Panc1 (cell line): ENCODE measurements around the gene TBC1D22A. TPM values are rescaled to one million over a fixed set of nuclear protein-coding genes. Genes with fewer than 3 reads are reported as not detected.

Source experiments
- ATAC-seq: fragments of 200-7000 bp; cut with Tn5 transposase; 2 replicates; pipeline ENCODE4 v1.9.1; 2020; ENCODE audit warnings: mild to moderate bottlenecking, moderate library complexity
- BruUV-seq: library from RNA; stranded (reverse); fragments of 400-500 nt; replicated peaks from 2 replicates; lab custom pipeline; 2021; lab: Mats Ljungman, UMichigan
- CTCF ChIA-PET: fragments of 300-600 bp; sonication (Branson Sonifier 250); formaldehyde crosslinking; loops from one replicate; lab custom pipeline; 2022; ENCODE audit warnings: antibody characterized with exemption; lab: Charles Lee
- POLR2A ChIA-PET: fragments of 300-600 bp; sonication (Branson Sonifier 250); formaldehyde crosslinking; loops from one replicate; lab custom pipeline; 2022; ENCODE audit warnings: antibody characterized with exemption; lab: Charles Lee
- DNase-seq: peaks from one replicate; pipeline ENCODE4 v3.0.0-alpha.2; 2010; ENCODE audit warnings: low read depth, low spot score
- H3K27ac ChIP-seq: 2 replicates; pipeline ENCODE4 v1.5.1; 2011; ENCODE audit warnings: mild to moderate bottlenecking, low read length, inconsistent platforms
- H3K27me3 ChIP-seq: fragments of 200-500 bp; sonication (Bioruptor generic); 2 replicates; pipeline ENCODE4 v1.6.0; 2014; ENCODE audit warnings: low read length, inconsistent platforms; ENCODE audit not compliant: control insufficient read depth, insufficient read depth
- H3K36me3 ChIP-seq: fragments of 200-500 bp; sonication (Bioruptor generic); 2 replicates; pipeline ENCODE4 v1.5.1; 2014; ENCODE audit warnings: inconsistent platforms, mild to moderate bottlenecking, low read length, moderate library complexity; ENCODE audit not compliant: control insufficient read depth, insufficient read depth
- H3K4me1 ChIP-seq: 2 replicates; pipeline ENCODE4 v1.5.1; 2011; ENCODE audit warnings: inconsistent platforms, mild to moderate bottlenecking, low read length, moderate library complexity; ENCODE audit not compliant: control insufficient read depth, insufficient read depth
- H3K4me3 ChIP-seq, 2 experiments: 2 replicates each; pipeline ENCODE4 v1.5.1; 2011 to 2012; ENCODE audit warnings: low read depth in 2 of 2, low read length in 2 of 2, mild to moderate bottlenecking in 2 of 2, inconsistent platforms in 1 of 2, moderate library complexity in 1 of 2
- H3K9me3 ChIP-seq: fragments of 200-500 bp; sonication (Bioruptor generic); 2 replicates; pipeline ENCODE4 v1.5.1; 2014; ENCODE audit warnings: low read depth, mild to moderate bottlenecking, inconsistent platforms, low read length, moderate library complexity; ENCODE audit not compliant: control insufficient read depth, insufficient read depth
- CTCF ChIP-seq: fragments of 450-650 bp; IDR thresholded peaks from 2 replicates; pipeline ENCODE4 v1.5.1; 2017; ENCODE audit warnings: mild to moderate bottlenecking
- POLR2AphosphoS5 ChIP-seq: IDR thresholded peaks from 2 replicates; pipeline ENCODE4 v1.6.1; 2012; ENCODE audit warnings: mild to moderate bottlenecking, low read depth, low read length, moderate library complexity
- SIN3A ChIP-seq: IDR thresholded peaks from 2 replicates; pipeline ENCODE4 v1.6.1; 2012; ENCODE audit warnings: low read depth, mild to moderate bottlenecking, low read length, moderate library complexity, borderline replicate concordance; ENCODE audit not compliant: insufficient read depth
- TCF7L2 ChIP-seq: IDR thresholded peaks from 2 replicates; pipeline ENCODE4 v1.6.1; 2011; ENCODE audit warnings: mild to moderate bottlenecking, low read depth, low read length, inconsistent platforms
- in situ Hi-C: cut with HindIII; loops from 2 replicates; pipeline ENCODE4 v1.10.0; 2016; ENCODE audit warnings: low sequenced_read_pairs, low pct_unique_long_range_greater_than_20kb
- intact Hi-C: fragments of 100-400 bp; cut with micrococcal nuclease; formaldehyde crosslinking; loops from one replicate; pipeline ENCODE4 v1.10.0; 2022; ENCODE audit not compliant: unreplicated experiment
- total RNA-seq: library from RNA; stranded (reverse); gene quantifications from one replicate; pipeline ENCODE4 v1.2.1, GENCODE V29; 2021; ENCODE audit not compliant: unreplicated experiment
- TF ChIP-seq, protein P1 (sequence below), 2 experiments: IDR thresholded peaks; 2 replicates each; pipeline ENCODE4 v1.6.1; 2011 to 2012; ENCODE audit warnings: low read depth in 2 of 2, control low read depth in 1 of 2, low read length in 1 of 2, mild to moderate bottlenecking in 1 of 2, moderate library complexity in 1 of 2; ENCODE audit not compliant: insufficient read depth in 1 of 2

The TBC1D22A gene
- total RNA-seq, 1 experiment from 2014 or later, result 28.7 TPM

DNA sequence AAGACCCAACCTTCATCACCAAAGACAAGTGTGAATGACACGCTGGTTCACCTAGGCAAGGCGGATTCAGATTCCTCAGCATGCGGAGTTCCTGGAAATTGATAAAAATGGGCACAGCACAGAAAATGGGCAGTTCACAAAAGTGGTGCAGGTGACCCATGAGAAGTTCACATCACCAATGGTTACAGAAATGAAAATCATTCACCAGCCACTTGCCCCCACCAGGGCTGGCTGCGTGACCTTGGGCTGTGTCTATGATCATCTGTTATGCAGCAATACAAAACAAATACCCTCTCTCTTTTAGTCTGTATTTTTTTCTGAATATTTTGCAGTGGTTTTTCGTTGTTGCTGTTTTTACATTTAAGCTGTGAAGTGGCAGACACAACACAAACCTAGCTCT is 415.9 kb downstream of the TBC1D22A start:
- ChIA-PET POLR2A (no interaction called here), CTCF (no interaction called here)
- Histone ChIP-seq H3K4me3 (no peak overlapping the region), H3K36me3 (no peaks in the 10 kb centered on the region), H3K27ac (no peak overlapping the region), H3K9me3 (no peaks in the 10 kb centered on the region), H3K27me3 (no peaks in the 10 kb centered on the region), H3K4me1 (no peaks in the 10 kb centered on the region)
- no peak for DNase-seq
- no peak for TF ChIP-seq SIN3A
- no peak for TF ChIP-seq POLR2AphosphoS5
- no peak for TF ChIP-seq CTCF
- TF ChIP-seq TCF7L2, result no peak
- TF ChIP-seq, protein P1, sequence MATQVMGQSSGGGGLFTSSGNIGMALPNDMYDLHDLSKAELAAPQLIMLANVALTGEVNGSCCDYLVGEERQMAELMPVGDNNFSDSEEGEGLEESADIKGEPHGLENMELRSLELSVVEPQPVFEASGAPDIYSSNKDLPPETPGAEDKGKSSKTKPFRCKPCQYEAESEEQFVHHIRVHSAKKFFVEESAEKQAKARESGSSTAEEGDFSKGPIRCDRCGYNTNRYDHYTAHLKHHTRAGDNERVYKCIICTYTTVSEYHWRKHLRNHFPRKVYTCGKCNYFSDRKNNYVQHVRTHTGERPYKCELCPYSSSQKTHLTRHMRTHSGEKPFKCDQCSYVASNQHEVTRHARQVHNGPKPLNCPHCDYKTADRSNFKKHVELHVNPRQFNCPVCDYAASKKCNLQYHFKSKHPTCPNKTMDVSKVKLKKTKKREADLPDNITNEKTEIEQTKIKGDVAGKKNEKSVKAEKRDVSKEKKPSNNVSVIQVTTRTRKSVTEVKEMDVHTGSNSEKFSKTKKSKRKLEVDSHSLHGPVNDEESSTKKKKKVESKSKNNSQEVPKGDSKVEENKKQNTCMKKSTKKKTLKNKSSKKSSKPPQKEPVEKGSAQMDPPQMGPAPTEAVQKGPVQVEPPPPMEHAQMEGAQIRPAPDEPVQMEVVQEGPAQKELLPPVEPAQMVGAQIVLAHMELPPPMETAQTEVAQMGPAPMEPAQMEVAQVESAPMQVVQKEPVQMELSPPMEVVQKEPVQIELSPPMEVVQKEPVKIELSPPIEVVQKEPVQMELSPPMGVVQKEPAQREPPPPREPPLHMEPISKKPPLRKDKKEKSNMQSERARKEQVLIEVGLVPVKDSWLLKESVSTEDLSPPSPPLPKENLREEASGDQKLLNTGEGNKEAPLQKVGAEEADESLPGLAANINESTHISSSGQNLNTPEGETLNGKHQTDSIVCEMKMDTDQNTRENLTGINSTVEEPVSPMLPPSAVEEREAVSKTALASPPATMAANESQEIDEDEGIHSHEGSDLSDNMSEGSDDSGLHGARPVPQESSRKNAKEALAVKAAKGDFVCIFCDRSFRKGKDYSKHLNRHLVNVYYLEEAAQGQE (IDR thresholded peaks at IDR 0.05; ENCODE audit: insufficient read depth in 1 of 2, low read depth in 2 of 2, low read length in 1 of 2), result no peak
- no peak for ATAC-seq
- intact Hi-C loops, result no loop called here
- no TSS peak for BruUV-seq
- in situ Hi-C loops, result no loop called here

- no peaks in the 10 kb centered on the region for H3K9me3 ChIP-seq
- H3K36me3 ChIP-seq, result no peaks in the 10 kb centered on the region
- no peak overlapping the region for H3K4me3 ChIP-seq
- ATAC-seq, result no peak
- POLR2A ChIA-PET, result no interaction called here
- TF ChIP-seq CTCF, result no peak
- TF ChIP-seq TCF7L2, result no peak
- TF ChIP-seq, protein P1 (IDR thresholded peaks at IDR 0.05; ENCODE audit: insufficient read depth in 1 of 2, low read depth in 2 of 2, low read length in 1 of 2), result no peak
- TF ChIP-seq SIN3A, result no peak
- no peak for TF ChIP-seq POLR2AphosphoS5
- no peak for DNase-seq
- CTCF ChIA-PET, result no interaction called here
- H3K27ac ChIP-seq, result no peak overlapping the region
- no TSS peak for BruUV-seq
- in situ Hi-C loops (no loop called here), intact Hi-C loops (no loop called here)
- H3K4me1 ChIP-seq, result no peaks in the 10 kb centered on the region
- no peaks in the 10 kb centered on the region for H3K27me3 ChIP-seq
Measured at GRCh38 chr22:47180796-47181195, 418.3 kb downstream of the TBC1D22A start.
